COLO829 (cell line): ENCODE data around the gene CLECL1.

Experiments
- DNase-seq: peaks from one replicate; pipeline ENCODE4 v3.0.0; 2012; ENCODE audit warnings: low spot score

CLECL1 gene

DNA sequence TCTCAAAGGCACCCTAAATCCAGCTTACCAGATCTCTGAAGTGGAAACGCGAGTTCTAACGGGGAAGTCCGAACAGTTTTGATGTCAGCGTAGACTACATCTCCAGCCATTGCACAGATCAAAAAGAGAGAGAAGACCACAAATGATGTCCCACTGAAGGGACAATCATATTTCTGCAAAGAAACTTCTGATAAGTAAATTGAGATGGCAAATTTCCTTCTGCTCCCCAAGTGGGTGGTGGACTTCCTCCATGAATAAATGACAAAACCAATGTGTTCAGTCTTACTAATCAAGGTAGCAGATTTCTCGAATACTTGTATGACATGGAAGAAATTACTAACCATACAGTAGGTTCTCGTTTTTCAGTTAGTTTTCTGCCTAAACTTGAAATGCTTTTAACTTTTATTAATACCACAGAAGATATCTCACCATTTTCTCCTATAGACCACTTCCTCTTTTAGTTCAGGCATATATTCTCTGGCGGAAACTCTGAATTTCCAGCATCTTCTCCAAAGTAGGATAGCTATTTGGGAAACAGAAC is at the start of gene CLECL1:
Gene CLECL1 (minus strand): TSS at position 177 of the 541 bp plus-strand sequence.
- DNase-seq = no peak

DNA sequence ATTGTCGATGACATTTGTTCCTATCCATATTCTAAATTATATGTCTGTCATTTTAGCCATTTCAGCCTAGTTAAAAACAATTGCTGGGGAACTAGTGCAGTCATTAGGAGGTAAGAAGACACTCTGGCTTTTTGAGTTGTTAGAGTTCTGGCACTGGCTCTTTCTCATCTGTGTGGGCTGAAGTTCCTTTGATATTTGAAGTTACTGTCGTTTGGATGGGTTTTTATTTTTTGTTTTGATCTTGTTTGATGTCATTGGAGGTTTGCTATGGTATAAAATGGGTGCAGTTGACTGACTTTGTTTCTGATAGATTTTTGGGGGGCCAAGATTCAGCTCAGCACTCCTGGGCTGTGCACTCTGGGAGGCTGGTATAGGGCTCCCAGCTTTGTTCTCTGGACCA is 48.5 kb upstream of the CLECL1 start:
- no peak for DNase-seq

DNA sequence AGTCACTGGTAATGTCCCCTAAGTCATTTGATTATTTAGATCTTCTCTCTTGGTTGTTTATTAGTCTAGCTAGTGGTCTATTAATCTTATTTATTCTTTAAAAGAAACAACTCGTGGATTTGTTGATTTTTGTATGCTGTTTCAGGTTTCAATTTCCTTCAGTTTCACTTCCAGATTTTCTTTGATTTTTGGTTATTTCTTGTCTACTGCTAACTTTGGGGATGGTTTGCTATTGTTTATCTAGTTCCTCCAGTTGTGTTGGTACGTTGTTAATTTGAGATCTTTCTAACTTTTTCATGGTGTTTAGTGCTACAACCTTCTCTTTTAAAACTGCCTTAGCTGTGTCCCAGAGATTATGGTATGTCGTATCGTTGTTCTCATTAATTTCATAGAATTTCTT is 46.3 kb upstream of the CLECL1 start:
- no peak for DNase-seq

DNA sequence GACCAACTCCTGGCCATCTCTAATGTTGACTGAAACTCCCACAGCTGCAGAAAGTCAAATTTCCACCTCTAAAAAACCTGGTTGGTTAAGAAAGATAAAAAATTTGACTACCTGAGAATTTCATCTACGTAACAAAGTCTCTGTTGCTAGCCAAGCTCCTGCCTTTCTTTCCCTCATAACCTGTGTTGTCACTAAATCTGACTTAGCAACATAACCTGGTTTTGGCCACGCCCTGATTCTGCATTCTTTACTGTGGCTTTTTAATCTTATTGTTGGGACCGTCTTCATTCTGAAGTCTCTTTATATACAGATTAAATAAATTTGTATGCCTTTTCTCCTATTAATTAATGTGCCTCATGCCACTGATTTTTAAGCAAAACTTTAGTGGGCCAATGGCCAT is 43.9 kb upstream of the CLECL1 start:
- no peak for DNase-seq

DNA sequence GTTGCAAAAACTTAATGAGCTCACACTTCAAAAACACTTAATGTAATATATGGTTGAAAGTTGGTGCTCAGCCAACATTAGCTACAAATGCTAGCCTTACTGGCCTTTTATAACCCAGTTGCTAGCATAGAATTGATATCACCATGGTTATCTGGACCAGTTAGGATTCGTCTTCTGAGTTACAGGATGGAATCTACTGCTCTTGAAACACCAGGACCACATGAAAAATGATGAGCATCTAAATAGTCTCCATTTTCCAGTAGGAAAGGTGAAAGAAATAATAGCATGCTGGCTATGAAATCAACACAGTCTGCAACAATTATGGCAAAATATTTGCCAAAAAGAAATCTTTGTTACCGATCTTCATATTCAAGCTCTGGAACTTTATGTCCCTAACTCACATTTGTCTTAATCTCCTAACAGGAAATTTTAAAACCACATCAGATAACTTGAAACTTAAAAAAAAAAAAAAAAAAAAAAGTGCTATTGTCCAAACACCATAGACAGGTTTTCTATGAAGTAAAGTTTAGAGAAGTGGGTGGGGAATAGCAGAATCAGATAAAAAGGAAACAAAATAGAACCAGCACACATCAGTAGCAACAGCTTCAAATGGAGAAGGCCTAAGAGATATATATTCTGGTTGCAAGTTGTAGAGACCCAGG is 40.5 kb upstream of the CLECL1 start:
- DNase-seq = no peak

DNA sequence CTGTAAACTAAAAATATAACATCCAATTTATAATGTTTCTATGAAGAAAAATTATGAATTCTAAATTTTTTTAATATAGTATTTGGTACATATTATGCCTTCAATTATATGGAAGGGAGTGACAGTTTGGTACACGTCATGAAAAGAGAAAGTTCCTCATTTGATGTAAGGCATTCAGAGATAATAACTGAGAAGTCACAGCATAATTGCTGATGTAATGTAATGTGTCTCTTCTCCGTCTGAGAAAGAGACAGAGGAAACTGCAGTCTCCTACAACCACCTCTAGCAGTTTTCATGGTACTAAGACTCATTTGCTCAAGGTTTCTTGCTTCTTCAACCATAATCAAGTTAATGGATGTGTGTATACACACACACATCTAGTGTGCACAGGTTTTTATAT is 30.1 kb upstream of the CLECL1 start:
- no peak for DNase-seq

DNA sequence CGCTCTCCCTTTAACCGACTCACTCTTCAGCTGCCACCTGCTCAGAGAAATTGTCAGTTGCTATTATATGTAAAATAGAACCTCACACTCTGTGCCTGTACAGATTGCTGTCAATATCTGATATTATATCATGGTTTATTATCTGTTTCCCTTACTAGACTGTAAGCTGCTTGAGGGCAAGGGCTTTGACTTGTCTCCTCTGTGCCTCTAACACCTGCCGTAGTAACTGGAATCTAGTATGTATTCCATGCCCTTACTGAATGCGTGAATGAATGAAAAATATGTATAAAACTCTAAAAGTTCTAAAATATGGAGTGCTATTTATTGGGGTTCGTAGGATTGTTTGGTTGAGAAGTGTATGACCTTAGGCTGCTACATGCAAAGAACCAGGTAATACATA is 29.5 kb upstream of the CLECL1 start:
- no peak for DNase-seq

DNA sequence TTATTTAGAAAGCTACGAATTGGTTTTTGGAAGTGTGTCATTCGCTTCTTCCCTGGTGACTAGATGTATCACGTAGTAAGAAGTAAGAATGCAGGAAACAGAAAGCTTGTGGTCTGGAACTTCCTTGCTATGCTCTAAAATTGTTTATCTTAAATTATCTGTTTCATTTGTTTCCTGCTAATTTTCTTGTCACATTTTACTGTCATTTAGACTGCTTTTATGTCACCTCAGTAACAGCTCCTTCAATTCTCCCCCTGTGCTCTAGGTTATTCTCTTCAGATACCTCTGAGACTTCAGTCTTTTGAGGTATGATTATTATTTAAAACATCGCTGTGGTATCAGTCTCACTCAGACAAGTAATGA is 28.5 kb upstream of the CLECL1 start:
- no peak for DNase-seq

DNA sequence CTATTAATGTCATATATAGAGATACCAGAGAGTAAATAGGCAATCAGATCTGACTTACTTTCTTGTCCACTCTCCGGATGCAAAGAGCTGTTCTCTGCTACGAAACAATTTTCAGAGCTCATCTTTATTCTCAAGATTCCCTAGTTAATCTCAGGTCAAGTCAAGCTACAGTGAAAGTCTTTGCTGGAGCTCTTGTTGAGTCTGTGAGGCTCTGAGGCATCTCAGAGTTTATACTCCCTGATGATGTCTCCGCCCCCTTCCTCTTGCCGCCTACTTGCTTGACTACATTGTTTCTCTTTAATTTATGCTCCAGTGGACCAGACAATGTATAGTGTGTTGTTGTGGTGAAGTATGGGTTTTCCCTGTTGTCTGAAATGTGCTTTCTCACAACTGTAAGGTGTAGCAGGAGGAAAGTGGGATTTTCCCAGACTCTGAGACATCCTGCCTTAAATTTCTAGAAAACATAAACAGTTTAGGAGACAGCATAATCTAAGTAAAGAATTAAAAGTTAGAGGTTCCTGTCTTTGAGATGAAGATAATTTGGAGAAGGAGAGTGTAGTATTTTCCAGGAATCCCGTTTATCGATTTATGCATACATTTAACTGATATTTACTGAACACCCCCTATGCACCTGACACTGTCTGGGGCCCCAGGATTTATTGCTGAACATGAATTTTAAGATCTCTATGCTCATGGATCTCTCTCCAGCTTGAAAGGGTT is 28.0 kb upstream of the CLECL1 start, which contains the start of gene CD69:
Gene CD69 (minus strand): TSS at position 203 of the 720 bp plus-strand sequence. CDS start 81 bp downstream, at position 122.
- DNase-seq = no peak

DNA sequence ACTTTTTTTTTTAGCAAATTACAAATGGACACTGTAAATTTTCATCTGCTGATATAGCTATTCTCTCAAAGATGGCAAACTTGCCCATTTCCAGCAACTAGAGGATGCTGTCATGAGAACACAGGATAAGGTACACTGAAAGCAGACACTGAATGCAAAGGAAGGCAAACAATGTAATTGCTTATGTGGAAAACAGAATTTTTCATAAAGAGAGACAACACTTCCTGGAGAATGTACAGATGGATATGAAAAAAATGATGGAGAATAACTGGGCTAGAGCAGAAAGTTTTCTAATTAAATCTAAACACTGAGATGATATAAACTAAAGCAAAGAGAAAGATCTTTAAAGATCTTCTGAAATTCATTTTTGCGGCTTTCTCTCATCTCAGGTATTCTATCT is 27.2 kb upstream of the CLECL1 start:
- DNase-seq = no peak

DNA sequence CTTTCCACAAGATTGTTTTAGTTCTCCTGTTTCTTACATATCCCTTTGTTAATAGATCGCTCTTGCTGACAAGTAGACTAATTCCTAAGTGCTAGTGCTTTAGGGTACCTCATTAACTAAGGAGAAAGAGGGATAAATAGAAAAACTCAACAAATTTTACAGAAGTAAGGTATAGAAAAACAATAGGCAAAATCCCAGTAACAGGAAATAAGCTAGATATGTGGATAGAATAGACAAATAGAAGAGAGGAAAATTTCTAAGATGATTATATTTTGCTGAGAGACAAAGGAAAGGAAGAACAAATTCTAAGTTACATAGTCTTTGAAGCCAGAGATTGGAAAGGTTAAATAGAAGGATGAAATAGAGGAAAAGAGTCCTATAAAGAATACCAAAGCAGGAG is 26.8 kb upstream of the CLECL1 start:
- no peak for DNase-seq

DNA sequence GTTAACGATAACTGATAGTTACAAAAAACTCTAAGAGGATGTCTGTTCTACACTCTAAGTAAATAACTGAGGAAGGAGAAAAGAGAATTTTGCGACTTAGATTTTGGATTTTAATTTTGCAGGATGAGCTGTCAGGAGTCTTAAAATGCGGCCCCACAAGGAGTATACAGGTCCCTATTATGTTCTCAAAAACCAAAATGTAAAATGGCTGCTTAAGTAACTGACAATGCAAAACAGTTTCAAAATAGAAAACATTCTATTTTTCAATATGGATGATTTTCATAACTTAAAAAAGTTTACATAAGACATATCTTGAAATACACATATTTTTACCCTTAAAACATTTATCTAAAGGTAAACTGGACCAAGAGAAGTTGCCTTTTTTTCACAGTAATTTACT is 25.2 kb upstream of the CLECL1 start:
- no peak for DNase-seq

DNA sequence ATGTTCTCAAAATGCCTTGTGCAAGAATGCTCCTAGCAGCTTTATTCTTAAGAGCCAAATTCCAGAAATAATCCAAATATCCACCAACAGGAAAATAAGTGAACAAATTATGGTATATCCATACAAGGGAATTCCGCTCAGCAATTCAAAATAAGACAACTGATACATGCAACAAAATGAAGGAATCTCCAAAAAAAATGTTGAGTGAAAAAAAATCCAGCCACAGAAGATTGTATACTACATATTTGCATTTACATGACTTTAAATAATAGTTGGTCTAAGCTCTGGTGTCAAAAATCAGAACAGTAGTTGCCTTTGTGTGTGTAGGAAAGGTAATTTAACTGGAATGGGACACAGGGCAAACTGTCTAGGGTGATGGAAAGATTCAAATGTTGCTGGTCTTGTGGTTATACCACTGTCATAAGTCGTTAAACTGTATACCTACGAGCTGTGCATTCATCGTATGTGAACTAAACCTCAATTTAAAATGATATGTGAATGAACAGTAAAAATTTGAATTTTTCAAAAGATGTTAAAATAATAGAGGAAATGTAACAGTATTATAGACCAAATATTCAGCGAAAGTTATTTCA is 24.6 kb upstream of the CLECL1 start:
- DNase-seq = no peak

DNA sequence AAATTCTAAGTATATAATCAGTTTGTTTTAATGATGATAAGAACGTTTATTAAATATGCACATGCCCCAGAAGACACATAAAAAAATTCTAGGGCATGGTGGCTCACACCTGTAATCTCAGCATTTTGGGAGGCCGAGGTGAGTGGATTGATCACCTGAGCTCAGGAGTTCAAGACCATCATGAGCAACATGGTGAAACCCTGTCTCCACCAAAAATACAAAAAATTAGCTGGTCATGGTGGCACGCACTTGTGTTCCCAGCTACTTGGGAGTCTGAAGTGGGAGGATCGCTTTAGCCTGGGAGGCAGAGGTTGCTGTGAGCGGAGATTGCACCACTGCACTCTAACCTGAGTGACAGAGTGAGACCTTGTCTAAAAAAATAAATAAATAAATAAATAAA is 23.8 kb upstream of the CLECL1 start:
- DNase-seq = no peak

DNA sequence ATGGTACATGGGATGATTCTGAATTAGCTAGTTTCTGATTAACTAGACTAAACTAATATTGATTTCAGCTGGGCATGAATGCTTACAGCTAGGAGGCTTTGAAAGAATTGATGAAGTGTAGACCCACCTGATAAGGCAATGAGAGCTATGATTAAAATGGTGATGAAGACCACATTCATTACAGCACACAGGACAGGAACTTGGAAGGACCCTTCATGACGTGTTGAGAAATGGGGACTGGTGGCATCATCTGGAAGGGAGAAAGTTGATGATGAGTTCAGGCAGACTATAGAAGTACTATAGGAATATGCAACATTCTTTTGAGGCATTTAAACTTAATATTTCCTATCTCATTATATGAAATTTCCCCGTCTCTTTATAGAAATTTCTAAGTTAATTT is 23.3 kb upstream of the CLECL1 start:
- DNase-seq = no peak

DNA sequence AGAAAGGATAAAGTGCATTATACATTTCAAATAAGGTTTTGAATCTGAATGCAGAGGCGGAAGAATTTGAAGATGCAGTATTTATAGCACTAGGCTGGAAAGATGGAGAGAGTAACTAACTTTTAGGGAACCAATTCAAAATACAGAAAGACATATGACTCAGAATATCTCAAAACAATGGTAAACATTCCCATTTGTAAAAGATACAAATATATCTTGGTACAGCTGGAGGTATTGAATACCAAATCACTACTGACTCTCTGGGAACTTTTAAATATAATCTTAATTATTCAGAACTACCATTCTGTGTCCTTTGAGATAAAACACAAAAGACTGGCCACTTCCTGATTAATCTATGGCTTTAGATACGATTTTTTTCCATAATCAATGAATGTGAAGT is 22.7 kb upstream of the CLECL1 start:
- no peak for DNase-seq

DNA sequence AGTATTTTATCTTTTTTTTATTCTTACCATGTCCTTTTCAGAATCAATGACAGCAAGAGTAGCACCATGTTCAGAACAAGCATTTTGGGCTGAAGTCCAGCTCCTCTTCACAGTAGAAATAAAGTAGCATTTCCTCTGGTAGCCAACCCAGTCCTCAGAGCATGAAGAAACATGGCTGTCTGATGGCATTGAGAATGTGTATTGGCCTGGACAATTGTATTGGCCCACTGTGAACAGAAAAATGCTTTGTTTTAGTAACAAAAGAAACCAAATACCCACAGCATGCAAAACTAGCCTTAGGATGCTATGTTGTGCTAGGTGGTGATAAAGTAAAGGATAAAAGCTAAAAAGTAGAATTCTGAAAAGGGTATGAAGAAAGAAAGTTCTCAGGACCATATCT is 22.1 kb upstream of the CLECL1 start:
- DNase-seq = no peak

DNA sequence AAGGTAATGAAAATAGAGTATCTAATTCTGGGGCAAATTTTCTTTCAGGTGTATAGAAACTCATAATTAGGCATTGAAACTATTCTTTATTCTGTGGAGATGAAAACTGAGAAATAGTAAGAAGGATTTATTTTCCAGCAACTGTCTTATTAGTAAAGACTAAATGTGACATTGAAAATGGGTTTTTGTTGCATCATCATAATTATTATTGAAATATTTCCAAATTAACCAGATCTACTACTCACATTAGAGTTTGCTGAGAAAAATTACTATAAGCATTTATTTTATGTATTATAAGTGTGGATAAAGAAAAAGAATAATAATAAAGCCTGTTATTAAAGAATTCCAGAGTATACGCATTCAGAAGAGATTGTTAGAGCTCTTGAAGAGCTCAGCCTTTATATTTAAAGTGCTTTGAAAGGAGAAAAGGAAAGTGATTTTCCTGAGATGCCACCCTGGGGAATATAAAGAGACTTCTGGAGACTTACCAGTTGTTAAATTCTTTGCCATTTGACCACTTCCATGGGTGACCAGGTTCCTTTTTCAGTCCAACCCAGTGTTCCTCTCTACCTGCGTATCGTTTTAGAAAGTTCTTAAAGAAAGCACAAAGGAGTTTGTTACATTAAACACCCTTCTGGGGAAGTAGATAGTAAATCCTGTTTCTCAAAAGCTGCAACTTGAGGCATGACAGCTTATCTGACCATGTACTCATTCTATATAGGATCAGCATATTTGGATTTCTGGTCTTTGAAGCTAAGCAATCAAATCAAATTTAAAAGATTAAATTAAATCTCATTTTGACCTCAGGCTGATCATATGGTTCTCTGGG is 21.4 kb upstream of the CLECL1 start:
- DNase-seq = no peak

DNA sequence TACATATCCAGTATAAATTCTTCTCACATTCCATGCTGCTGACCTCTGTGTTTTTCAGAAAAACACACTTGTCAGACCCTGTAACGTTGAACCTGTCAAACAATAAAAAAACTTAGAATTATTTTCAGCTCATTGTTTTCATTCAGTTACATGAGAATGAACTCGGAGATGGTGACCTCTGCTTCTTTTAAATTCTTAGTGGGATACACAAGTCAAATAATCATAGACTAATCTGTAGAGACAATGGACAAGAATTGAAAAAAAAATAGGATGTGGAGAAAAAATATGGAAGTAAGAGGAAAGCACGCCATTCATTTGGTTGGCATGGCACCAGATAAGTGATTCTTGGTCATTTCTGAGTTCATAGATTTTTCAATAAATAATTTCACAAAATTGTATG is 20.6 kb upstream of the CLECL1 start:
- no peak for DNase-seq

DNA sequence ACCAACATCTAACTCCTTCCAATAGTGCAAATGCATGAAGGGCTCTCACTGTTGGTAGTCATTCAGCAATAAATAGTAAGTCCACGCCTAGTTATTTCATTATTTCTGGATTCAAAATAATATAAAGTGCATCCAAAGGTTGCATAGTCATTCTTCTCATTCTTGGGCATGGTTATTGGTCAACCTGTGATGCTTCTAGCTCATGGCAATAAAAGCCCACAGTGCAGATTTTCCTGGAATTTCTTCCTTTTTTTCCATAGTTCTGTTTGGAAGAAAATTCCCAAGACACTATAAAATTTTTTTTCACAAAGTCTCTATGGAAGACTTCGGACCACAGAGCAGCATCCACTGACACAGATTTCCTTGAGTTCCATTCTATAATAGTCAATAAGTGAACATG is 20.2 kb upstream of the CLECL1 start:
- DNase-seq = no peak

DNA sequence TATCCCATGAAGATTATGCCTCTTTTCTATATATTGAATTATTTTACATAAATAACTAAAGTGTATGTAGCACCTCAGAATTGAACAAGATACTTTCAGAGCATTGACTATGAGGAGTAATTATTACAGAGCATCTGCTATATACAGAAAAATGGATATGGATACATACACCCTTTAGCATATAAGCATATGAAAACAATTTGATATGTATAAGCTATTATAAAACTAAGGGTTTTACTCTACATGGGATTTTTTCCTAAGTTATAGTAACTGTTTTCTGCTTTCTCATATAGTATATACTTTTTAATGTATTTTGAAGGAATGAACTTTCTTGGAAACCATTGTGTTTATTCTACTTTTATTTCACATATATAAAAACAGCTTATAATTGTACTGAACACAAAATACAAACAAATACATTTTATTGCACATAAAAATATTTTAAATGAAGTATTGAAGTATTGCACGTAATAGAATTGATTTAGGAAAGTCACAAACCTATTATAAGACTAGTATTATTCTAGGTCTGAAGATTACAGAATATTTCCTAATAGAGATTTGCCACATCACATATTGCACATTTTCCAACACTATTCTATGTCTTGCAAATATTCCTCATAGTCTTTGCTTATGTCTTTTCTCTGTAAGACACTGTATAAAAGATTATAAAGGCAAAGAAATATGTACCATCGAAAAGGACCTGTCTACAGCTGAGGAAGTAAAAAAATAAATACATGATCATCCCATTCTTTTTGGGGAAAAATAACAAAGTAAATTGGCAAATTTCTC is 19.4 kb upstream of the CLECL1 start:
- DNase-seq = no peak
